K562 (cell line): ENCODE measurements around the gene CIAO1. TPM values are rescaled to one million over a fixed set of nuclear protein-coding genes. Genes with fewer than 3 reads are reported as not detected.

Experiments used
- ATAC-seq: fragments of 200-7000 bp; cut with Tn5 transposase; 3 replicates; pipeline ENCODE4 v1.9.1; 2020; ENCODE audit warnings: moderate library complexity
- BruUV-seq: library from RNA; stranded (reverse); fragments of 400-500 nt; replicated peaks from 2 replicates; lab custom pipeline; 2021; lab: Mats Ljungman, UMichigan
- CTCF ChIA-PET: fragments of 300-600 bp; formaldehyde crosslinking; extraction: SDS; loops from one replicate; lab custom pipeline; 2021; ENCODE audit warnings: low intra/inter-chr PET ratio; lab: Yijun Ruan, JAX
- POLR2A ChIA-PET: fragments of 300-600, 350-650 bp; sonication (Branson Sonifier 250); formaldehyde crosslinking; extraction: SDS; loops from one replicate; lab custom pipeline; 2021; ENCODE audit warnings: antibody characterized with exemption, inconsistent platforms; lab: Yijun Ruan, JAX
- DNase-seq, 4 experiments: peaks; one replicate each; pipeline versions ENCODE4 v3.0.0 to v3.0.0-alpha.2; 2011 to 2018; ENCODE audit warnings: low spot score in 3 of 4, mixed read lengths in 3 of 4; ENCODE audit errors: extremely low read depth in 1 of 4
- FAIRE-seq: peaks from 2 replicates; lab custom pipeline; 2011; peaks lifted over from hg19 to GRCh38; lab: Jason Lieb, UNC
- H2AFZ ChIP-seq: 2 replicates; pipeline ENCODE4 v1.6.0; 2011; ENCODE audit warnings: low read depth, low read length, control low read depth, inconsistent platforms
- H3K27ac ChIP-seq: fragments of 200-600 bp; 3 replicates; pipeline ENCODE4 v1.8.0; 2011; ENCODE audit warnings: low read depth, mild to moderate bottlenecking, control low read depth, inconsistent platforms, low read length, moderate library complexity, mixed read lengths; ENCODE audit errors: extremely low read depth
- H3K27me3 ChIP-seq, 2 experiments: fragments of 300-600 bp in 1 of 2; 2 replicates in 1 of 2; 3 replicates in 1 of 2; pipeline versions ENCODE4 v1.6.0 to v1.8.0; 2011; ENCODE audit warnings: inconsistent platforms in 2 of 2, low read length in 2 of 2, mild to moderate bottlenecking in 1 of 2, mixed read lengths in 1 of 2, moderate library complexity in 1 of 2; ENCODE audit not compliant: control insufficient read depth in 2 of 2, insufficient read depth in 2 of 2
- H3K36me3 ChIP-seq: fragments of 300-600 bp; 3 replicates; pipeline ENCODE4 v1.8.0; 2011; ENCODE audit warnings: mild to moderate bottlenecking, low read length, inconsistent platforms; ENCODE audit not compliant: control insufficient read depth, insufficient read depth
- H3K4me1 ChIP-seq, 2 experiments: fragments of 200-600 bp in 1 of 2; replicated peaks in 1 of 2; 2 replicates in 1 of 2; 3 replicates in 1 of 2; pipeline versions ENCODE4 v1.5.1 to v1.8.0; 2011; ENCODE audit warnings: inconsistent platforms in 2 of 2, low read length in 2 of 2, mild to moderate bottlenecking in 1 of 2, mixed read lengths in 1 of 2, moderate library complexity in 1 of 2; ENCODE audit not compliant: control insufficient read depth in 2 of 2, insufficient read depth in 2 of 2
- H3K4me2 ChIP-seq: 2 replicates; pipeline ENCODE4 v1.6.1; 2011; ENCODE audit warnings: low read length, control low read depth, inconsistent platforms, mixed read lengths; ENCODE audit not compliant: insufficient read depth
- H3K4me3 ChIP-seq: fragments of 200-600 bp; sonication (generic), shearing (Covaris generic); 2 replicates; pipeline ENCODE4 v1.5.1; 2016; ENCODE audit warnings: control low read depth, inconsistent platforms
- H3K79me2 ChIP-seq: fragments of 200-600 bp; 3 replicates; pipeline ENCODE4 v1.8.0; 2011; ENCODE audit warnings: low read length, inconsistent platforms; ENCODE audit not compliant: control insufficient read depth, insufficient read depth
- H3K9ac ChIP-seq, 2 experiments: 2 replicates each; pipeline versions ENCODE4 v1.6.0 to v1.6.1; 2011; ENCODE audit warnings: low read depth in 2 of 2, low read length in 2 of 2, control low read depth in 1 of 2, inconsistent platforms in 1 of 2, mild to moderate bottlenecking in 1 of 2, mixed read lengths in 1 of 2; ENCODE audit not compliant: insufficient read depth in 1 of 2
- H3K9me1 ChIP-seq: one replicate; pipeline ENCODE4 v1.6.0; 2011; ENCODE audit warnings: inconsistent platforms, mild to moderate bottlenecking, low read length, moderate library complexity; ENCODE audit not compliant: control insufficient read depth, insufficient read depth
- H3K9me3 ChIP-seq: replicated peaks from 2 replicates; pipeline ENCODE4 v1.5.1; 2011; ENCODE audit warnings: low read depth, low read length, inconsistent platforms; ENCODE audit not compliant: control insufficient read depth, insufficient read depth
- H4K20me1 ChIP-seq: replicated peaks from 2 replicates; pipeline ENCODE4 v1.6.1; 2011; ENCODE audit warnings: low read length, inconsistent platforms, mixed read lengths; ENCODE audit not compliant: control insufficient read depth, insufficient read depth
- ARID3B ChIP-seq: fragments of 250-450 bp; sonication (Bioruptor Pico); IDR thresholded peaks from 2 replicates; pipeline ENCODE4 v1.4.0; 2020; ENCODE audit warnings: borderline replicate concordance
- CREBBP ChIP-seq: IDR thresholded peaks from one replicate; pipeline ENCODE4 v1.6.1; 2012; ENCODE audit warnings: low read depth, mild to moderate bottlenecking, control low read depth, inconsistent platforms, low read length
- CTBP1 ChIP-seq: fragments of 450-650 bp; IDR thresholded peaks from 2 replicates; pipeline ENCODE4 v1.6.1; 2016; ENCODE audit warnings: borderline replicate concordance
- CXXC5 ChIP-seq: fragments of 250-450 bp; sonication (Bioruptor Pico); IDR thresholded peaks from 2 replicates; pipeline ENCODE4 v1.8.0; 2022; ENCODE audit warnings: inconsistent platforms, mild to moderate bottlenecking, moderate library complexity
- HDAC1 ChIP-seq, 2 experiments: fragments of 450-650 bp; IDR thresholded peaks; 2 replicates each; pipeline ENCODE4 v1.6.1; 2016 to 2017; ENCODE audit warnings: inconsistent platforms in 1 of 2, mild to moderate bottlenecking in 1 of 2, moderate library complexity in 1 of 2
- KDM1A ChIP-seq, 2 experiments: fragments of 450-650 bp; IDR thresholded peaks; 2 replicates each; pipeline ENCODE4 v1.6.1; 2016; ENCODE audit warnings: mild to moderate bottlenecking in 2 of 2
- MAFF ChIP-seq: IDR thresholded peaks from 2 replicates; pipeline ENCODE4 v1.6.1; 2012; ENCODE audit warnings: low read length, improper control_type of control experiment
- NFATC3 ChIP-seq: fragments of 450-650 bp; IDR thresholded peaks from 2 replicates; pipeline ENCODE4 v1.6.1; 2017; ENCODE audit warnings: mild to moderate bottlenecking
- PRMT5 ChIP-seq: sonication (generic); formaldehyde crosslinking; IDR thresholded peaks from 2 replicates; pipeline ENCODE4 v1.5.0; 2020; ENCODE audit warnings: missing genetic modification reagents
- SIN3A ChIP-seq, 2 experiments: fragments of 150-350 bp in 1 of 2; IDR thresholded peaks; 2 replicates each; pipeline ENCODE4 v1.6.1; 2011 to 2016; ENCODE audit warnings: borderline replicate concordance in 2 of 2, low read depth in 2 of 2, low read length in 2 of 2, mild to moderate bottlenecking in 2 of 2, moderate library complexity in 2 of 2; ENCODE audit not compliant: control insufficient read depth in 1 of 2
- TEAD2 ChIP-seq: fragments of 450-650 bp; IDR thresholded peaks from 2 replicates; pipeline ENCODE4 v1.6.1; 2016; ENCODE audit warnings: missing genetic modification characterization, control low read depth, missing compliant biosample characterization
- ZBTB26 ChIP-seq: fragments of 450-650 bp; formaldehyde crosslinking; IDR thresholded peaks from 2 replicates; pipeline ENCODE4 v1.4.0; 2022; ENCODE audit warnings: missing genetic modification characterization
- ZC3H8 ChIP-seq: fragments of 450-650 bp; IDR thresholded peaks from 2 replicates; pipeline ENCODE4 v1.6.1; 2017
- ZMIZ1 ChIP-seq, 2 experiments: fragments of 150-350 bp in 1 of 2; IDR thresholded peaks; 2 replicates each; pipeline ENCODE4 v1.6.1; 2012 to 2016; ENCODE audit warnings: low read depth in 2 of 2, low read length in 2 of 2, mild to moderate bottlenecking in 1 of 2, moderate library complexity in 1 of 2
- ZNF586 ChIP-seq: fragments of 450-650 bp; formaldehyde crosslinking; conservative IDR thresholded peaks from 2 replicates; pipeline ENCODE4 v1.4.0; 2020; ENCODE audit warnings: mild to moderate bottlenecking, moderate library complexity
- ZNF830 ChIP-seq: fragments of 250-450 bp; sonication (Bioruptor Pico); IDR thresholded peaks from 2 replicates; pipeline ENCODE4 v1.5.0; 2021; ENCODE audit warnings: mild to moderate bottlenecking
- WGBS: fragments of 100-300 bp; shearing (Covaris generic); methylation state at CpG from one replicate; pipeline ENCODE4 v1.1.6; 2016; ENCODE audit warnings: low coverage, mixed read lengths; ENCODE audit not compliant: insufficient coverage; ENCODE audit errors: missing lambda C conversion rate; 5-methylcytosine and 5-hydroxymethylcytosine counted together
- in situ Hi-C: fragments of 300-500 bp; cut with MboI; formaldehyde crosslinking; loops from 4 replicates; pipeline ENCODE4 v1.15.0; 2018; ENCODE audit warnings: inconsistent platforms, mixed read lengths
- intact Hi-C: fragments of 100-400 bp; cut with micrococcal nuclease; formaldehyde crosslinking; loops from 2 replicates; pipeline ENCODE4 v1.14.2; 2022
- polyA plus RNA-seq, 8 experiments: library from polyadenylated mRNA; depleted of rRNA in 4 of 8; stranded (reverse) in 5 of 8; unstranded in 3 of 8; fragments of >200 nt; fragmentation: Nextera tagmentation in 2 of 8; fragmentation: Illumina TruSeq in 1 of 8; extraction: Ambion mirVana in 2 of 8; extraction: Trizol in 1 of 8; gene quantifications; 2 replicates each; pipeline versions ENCODE4 v1.2.1 to v1.2.3, GENCODE V29; 2011 to 2014; ENCODE audit warnings: inconsistent platforms in 1 of 8, missing spikeins in 1 of 8
- total RNA-seq, 7 experiments: library from RNA; depleted of rRNA in 6 of 7; stranded (reverse); fragments of >200 nt in 6 of 7; fragmentation: Illumina TruSeq in 2 of 7; extraction: Trizol in 2 of 7; gene quantifications; 2 replicates each; pipeline versions ENCODE4 v1.2.1 to v1.2.3, GENCODE V29; 2011 to 2021; ENCODE audit warnings: low replicate concordance in 1 of 7

CIAO1 gene
- total and polyA plus RNA-seq, 9 of the 15 experiments (the other 6 are each of a cell fraction or from before 2014, with no cell fraction given): 11.4 to 156 (median 92.8) TPM

- H3K4me2 ChIP-seq: no peak overlapping the region
- CTCF ChIA-PET: no interaction called here
- no peak for TF ChIP-seq KDM1A (IDR thresholded peaks at IDR 0.05)
- TF ChIP-seq ZMIZ1 (IDR thresholded peaks at IDR 0.05; ENCODE audit: low read depth in 2 of 2, low read length in 2 of 2): no peak
- TF ChIP-seq ZNF830 (CRISPR knock-in tag): no peak
- TF ChIP-seq MAFF: peak; percentile 27; the same call in 1 of the 2 replicates
- TF ChIP-seq ARID3B: no peak
- TF ChIP-seq PRMT5: no peak
- no peak for TF ChIP-seq ZC3H8
- no peak for TF ChIP-seq ZNF586 (CRISPR knock-in tag)
- no peak for TF ChIP-seq TEAD2 (tag)
- TF ChIP-seq ZBTB26 (CRISPR knock-in tag): no peak
- no peak for TF ChIP-seq CREBBP
- no peak for TF ChIP-seq HDAC1 (IDR thresholded peaks at IDR 0.05)
- TF ChIP-seq NFATC3: no peak
- TF ChIP-seq CXXC5 (CRISPR knock-in tag): peak; percentile 49
- TF ChIP-seq CTBP1: peak; percentile 15; the same call in 1 of the 2 replicates
- TF ChIP-seq SIN3A (IDR thresholded peaks at IDR 0.05; ENCODE audit: borderline replicate concordance in 2 of 2, control insufficient read depth in 1 of 2, low read depth in 2 of 2, low read length in 2 of 2): no peak
These were observed 20.2 kb upstream of the CIAO1 start for GRCh38 chr2:96245609-96246390.

More at GRCh38 chr2:96245609-96246390, 20.2 kb upstream of the CIAO1 start:
- in situ Hi-C loops: no loop called here
- POLR2A ChIA-PET: interaction anchor here (0.9 to 2.6 kb wide), 6 partner anchors 9 to 37 kb away, joined by 4 to 12 read pairs (median 7); partner anchors contain the start of gene STARD7
- no peaks in the 10 kb centered on the region for H3K79me2 ChIP-seq
- H4K20me1 ChIP-seq: no peaks in the 10 kb centered on the region
- peak; percentile 65 for FAIRE-seq
- H2AFZ ChIP-seq: peak overlapping the region; percentile 51
- H3K9me1 ChIP-seq: no peaks in the 10 kb centered on the region
- no TSS peak for BruUV-seq
- intact Hi-C loops: no loop called here
- H3K27ac ChIP-seq: peak overlapping the region; percentile 65
- H3K9ac ChIP-seq: no peak overlapping the region; a peak in 1 of 4 replicates
- ATAC-seq: peak; percentile 80
- DNase-seq: peak in 2 of 4 experiments; percentile 54 to 58
- no peak overlapping the region for H3K4me3 ChIP-seq
- WGBS: 49% methylated on average over 8 of the region's 8 CpGs
- peaks cover 3% of the 10 kb centered on the region; the same call in 1 of the 3 replicates for H3K36me3 ChIP-seq
- no peaks in the 10 kb centered on the region for H3K27me3 ChIP-seq
- peaks cover 8 to 19% of the 10 kb centered on the region in 2 experiments; a peak in 4 of 5 replicates for H3K4me1 ChIP-seq
- no peaks in the 10 kb centered on the region for H3K9me3 ChIP-seq
